SK-N-SH treated with all-trans-retinoic acid at 6 μM for 48 hours (cell line): ENCODE results near the gene TNFSF4.

ENCODE experiments used
- ATAC-seq: fragments of 200-7000 bp; cut with Tn5 transposase; 3 replicates; pipeline ENCODE4 v1.9.1; 2020; ENCODE audit warnings: mild to moderate bottlenecking, moderate library complexity
- ARNTL ChIP-seq: fragments of 450-650 bp; formaldehyde crosslinking; IDR thresholded peaks from 2 replicates; pipeline ENCODE4 v1.5.0; 2020; ENCODE audit warnings: low read depth, mild to moderate bottlenecking, moderate library complexity, borderline replicate concordance
- BACH2 ChIP-seq: fragments of 250-450 bp; sonication (Bioruptor Pico); IDR thresholded peaks from 2 replicates; pipeline ENCODE4 v1.9.0; 2021; ENCODE audit warnings: mild to moderate bottlenecking, borderline replicate concordance
- CREB5 ChIP-seq: fragments of 250-450 bp; sonication (Bioruptor Pico); IDR thresholded peaks from 2 replicates; pipeline ENCODE4 v1.5.1; 2020; ENCODE audit warnings: low read depth, mild to moderate bottlenecking, moderate library complexity
- CSRNP3 ChIP-seq: fragments of 250-450 bp; sonication (Bioruptor Pico); IDR thresholded peaks from 2 replicates; pipeline ENCODE4 v1.5.1; 2021; ENCODE audit warnings: mild to moderate bottlenecking, moderate library complexity
- ESRRG ChIP-seq: fragments of 250-450 bp; sonication (Bioruptor Pico); IDR thresholded peaks from 2 replicates; pipeline ENCODE4 v1.6.1; 2021; ENCODE audit warnings: mild to moderate bottlenecking
- GLIS3 ChIP-seq: fragments of 250-450 bp; sonication (Bioruptor Pico); IDR thresholded peaks from 2 replicates; pipeline ENCODE4 v1.5.0; 2020; ENCODE audit warnings: mild to moderate bottlenecking, moderate library complexity
- ISL1 ChIP-seq: fragments of 250-450 bp; sonication (Bioruptor Pico); IDR thresholded peaks from 2 replicates; pipeline ENCODE4 v2.1.2; 2022; ENCODE audit warnings: mild to moderate bottlenecking, moderate library complexity
- OSR1 ChIP-seq: fragments of 250-450 bp; sonication (Bioruptor Pico); IDR thresholded peaks from 2 replicates; pipeline ENCODE4 v1.8.0; 2022; ENCODE audit warnings: moderate library complexity, mild to moderate bottlenecking, inconsistent platforms
- PATZ1 ChIP-seq: fragments of 250-450 bp; sonication (Bioruptor Pico); IDR thresholded peaks from 2 replicates; pipeline ENCODE4 v1.8.0; 2020; ENCODE audit warnings: mild to moderate bottlenecking, moderate library complexity, borderline replicate concordance
- POU6F1 ChIP-seq: fragments of 250-450 bp; sonication (Bioruptor Pico); IDR thresholded peaks from 2 replicates; pipeline ENCODE4 v1.8.0; 2021; ENCODE audit warnings: low read depth, mild to moderate bottlenecking, moderate library complexity, borderline replicate concordance
- PPARA ChIP-seq: fragments of 250-450 bp; sonication (Bioruptor Pico); IDR thresholded peaks from 2 replicates; pipeline ENCODE4 v1.5.0; 2020; ENCODE audit warnings: mild to moderate bottlenecking, borderline replicate concordance
- RARB ChIP-seq: fragments of 250-450 bp; sonication (Bioruptor Pico); IDR thresholded peaks from 2 replicates; pipeline ENCODE4 v1.8.0; 2021; ENCODE audit warnings: mild to moderate bottlenecking, moderate library complexity
- SNAI2 ChIP-seq: fragments of 250-450 bp; sonication (Bioruptor Pico); IDR thresholded peaks from 2 replicates; pipeline ENCODE4 v1.5.0; 2020; ENCODE audit warnings: mild to moderate bottlenecking, moderate library complexity
- TCF4 ChIP-seq: fragments of 250-450 bp; sonication (Bioruptor Pico); IDR thresholded peaks from 2 replicates; pipeline ENCODE4 v1.8.0; 2021; ENCODE audit warnings: mild to moderate bottlenecking, moderate library complexity, borderline replicate concordance
- ZC3H10 ChIP-seq: fragments of 250-450 bp; sonication (Bioruptor Pico); IDR thresholded peaks from 2 replicates; pipeline ENCODE4 v1.5.1; 2021; ENCODE audit warnings: mild to moderate bottlenecking, moderate library complexity
- ZFP3 ChIP-seq: fragments of 250-450 bp; sonication (Bioruptor Pico); IDR thresholded peaks from 2 replicates; pipeline ENCODE4 v1.5.0; 2020; ENCODE audit warnings: mild to moderate bottlenecking, moderate library complexity
- ZFP30 ChIP-seq: fragments of 450-650 bp; formaldehyde crosslinking; IDR thresholded peaks from 2 replicates; pipeline ENCODE4 v1.5.0; 2022; ENCODE audit warnings: mild to moderate bottlenecking, moderate library complexity
- ZNF565 ChIP-seq: fragments of 450-650 bp; formaldehyde crosslinking; conservative IDR thresholded peaks from 2 replicates; pipeline ENCODE4 v1.5.0; 2020; ENCODE audit warnings: low read depth, mild to moderate bottlenecking, moderate library complexity
- ZNF70 ChIP-seq: fragments of 450-650 bp; formaldehyde crosslinking; IDR thresholded peaks from 2 replicates; pipeline ENCODE4 v1.5.0; 2020; ENCODE audit warnings: mild to moderate bottlenecking, moderate library complexity

The TNFSF4 gene

GRCh38 chr1:173175514-173176145 is 31.5 kb downstream of the TNFSF4 start:
- TF ChIP-seq ZNF70 (CRISPR knock-in tag) (no peak), ARNTL (CRISPR knock-in tag) (no peak), ZFP3 (CRISPR knock-in tag) (no peak), OSR1 (no peak), ZC3H10 (CRISPR knock-in tag) (no peak), SNAI2 (CRISPR knock-in tag) (no peak), POU6F1 (CRISPR knock-in tag) (no peak), TCF4 (no peak), ESRRG (no peak), ZFP30 (no peak)
- no peak for ATAC-seq

- no peak for ATAC-seq
Observed at GRCh38 chr1:173173388-173173787, 33.7 kb downstream of the TNFSF4 start.

GRCh38 chr1:173171152-173171551 is 36.0 kb downstream of the TNFSF4 start:
- no peak for ATAC-seq
- no peak for TF ChIP-seq ZC3H10 (CRISPR knock-in tag)
- no peak for TF ChIP-seq BACH2
- TF ChIP-seq ZFP3 (CRISPR knock-in tag), result no peak
- TF ChIP-seq ESRRG, result no peak
- no peak for TF ChIP-seq ISL1 (CRISPR knock-in tag)
- TF ChIP-seq CSRNP3 (CRISPR knock-in tag), result no peak
- TF ChIP-seq ZNF70 (CRISPR knock-in tag), result no peak
- no peak for TF ChIP-seq ARNTL (CRISPR knock-in tag)
- TF ChIP-seq GLIS3 (CRISPR knock-in tag), result no peak
- no peak for TF ChIP-seq RARB
- TF ChIP-seq ZFP30, result no peak
- no peak for TF ChIP-seq SNAI2 (CRISPR knock-in tag)
- TF ChIP-seq PATZ1 (CRISPR knock-in tag), result no peak
- TF ChIP-seq CREB5, result no peak
- no peak for TF ChIP-seq PPARA (CRISPR knock-in tag)
- no peak for TF ChIP-seq ZNF565 (CRISPR knock-in tag)
- no peak for TF ChIP-seq POU6F1 (CRISPR knock-in tag)

More at GRCh38 chr1:173173388-173173787, 33.7 kb downstream of the TNFSF4 start:
- no peak for TF ChIP-seq CREB5
- no peak for TF ChIP-seq GLIS3 (CRISPR knock-in tag)
- no peak for TF ChIP-seq SNAI2 (CRISPR knock-in tag)
- TF ChIP-seq TCF4, result no peak
- TF ChIP-seq ZNF565 (CRISPR knock-in tag), result no peak
- TF ChIP-seq PATZ1 (CRISPR knock-in tag), result no peak
- TF ChIP-seq, all 23 proteins: peak for 0
